GM12873 (cell line): ENCODE results near the gene TEX2.

Experiments
- TF ChIP-seq, protein P1 (sequence below): IDR thresholded peaks from 2 replicates; pipeline ENCODE4 v1.5.1; 2012; ENCODE audit warnings: low read depth, mild to moderate bottlenecking, moderate library complexity, low read length, control low read depth; ENCODE audit not compliant: insufficient read depth; ENCODE audit errors: missing control alignments

Gene TEX2

DNA sequence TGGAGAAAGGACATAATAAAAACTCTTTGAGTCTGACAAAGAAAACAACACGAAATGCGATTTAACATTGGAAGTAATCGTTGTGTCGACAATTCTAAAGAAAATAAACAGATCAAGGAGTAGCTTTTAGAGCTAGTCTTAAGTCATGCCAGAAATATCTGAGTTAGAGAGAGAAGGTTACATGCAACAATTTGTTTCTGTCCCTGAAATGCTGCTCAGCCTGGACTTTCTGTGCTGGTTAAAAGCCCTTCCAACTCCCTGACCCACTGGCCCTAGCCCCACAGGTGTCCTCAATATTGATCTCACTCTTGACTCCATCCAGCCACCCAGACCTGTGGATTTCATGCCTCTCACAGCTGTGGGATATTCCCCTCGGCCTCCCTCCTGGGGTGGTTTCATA, 33.2 kb upstream of the TEX2 start:
- TF ChIP-seq, protein P1, sequence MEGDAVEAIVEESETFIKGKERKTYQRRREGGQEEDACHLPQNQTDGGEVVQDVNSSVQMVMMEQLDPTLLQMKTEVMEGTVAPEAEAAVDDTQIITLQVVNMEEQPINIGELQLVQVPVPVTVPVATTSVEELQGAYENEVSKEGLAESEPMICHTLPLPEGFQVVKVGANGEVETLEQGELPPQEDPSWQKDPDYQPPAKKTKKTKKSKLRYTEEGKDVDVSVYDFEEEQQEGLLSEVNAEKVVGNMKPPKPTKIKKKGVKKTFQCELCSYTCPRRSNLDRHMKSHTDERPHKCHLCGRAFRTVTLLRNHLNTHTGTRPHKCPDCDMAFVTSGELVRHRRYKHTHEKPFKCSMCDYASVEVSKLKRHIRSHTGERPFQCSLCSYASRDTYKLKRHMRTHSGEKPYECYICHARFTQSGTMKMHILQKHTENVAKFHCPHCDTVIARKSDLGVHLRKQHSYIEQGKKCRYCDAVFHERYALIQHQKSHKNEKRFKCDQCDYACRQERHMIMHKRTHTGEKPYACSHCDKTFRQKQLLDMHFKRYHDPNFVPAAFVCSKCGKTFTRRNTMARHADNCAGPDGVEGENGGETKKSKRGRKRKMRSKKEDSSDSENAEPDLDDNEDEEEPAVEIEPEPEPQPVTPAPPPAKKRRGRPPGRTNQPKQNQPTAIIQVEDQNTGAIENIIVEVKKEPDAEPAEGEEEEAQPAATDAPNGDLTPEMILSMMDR: no peak

DNA sequence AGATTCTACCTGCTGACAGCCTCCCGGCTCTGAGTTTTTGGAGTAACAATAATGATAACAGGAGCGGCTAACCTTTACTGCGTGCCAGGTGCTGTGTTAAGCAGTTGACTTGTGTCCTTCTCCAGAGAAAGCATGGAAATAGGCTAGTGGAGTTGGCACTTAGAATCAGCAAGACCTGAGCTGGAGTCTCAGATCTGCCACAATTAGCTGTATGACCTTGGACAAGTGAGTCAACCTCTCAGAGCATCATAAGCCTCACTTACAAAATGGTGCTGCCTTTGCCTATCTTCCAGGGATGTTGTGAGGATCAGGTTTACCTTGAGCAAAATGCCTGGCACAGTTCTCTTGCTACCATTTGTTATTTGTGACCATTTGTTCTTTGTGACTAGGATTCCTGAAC, 32.1 kb upstream of the TEX2 start:
- TF ChIP-seq, protein P1: no peak

DNA sequence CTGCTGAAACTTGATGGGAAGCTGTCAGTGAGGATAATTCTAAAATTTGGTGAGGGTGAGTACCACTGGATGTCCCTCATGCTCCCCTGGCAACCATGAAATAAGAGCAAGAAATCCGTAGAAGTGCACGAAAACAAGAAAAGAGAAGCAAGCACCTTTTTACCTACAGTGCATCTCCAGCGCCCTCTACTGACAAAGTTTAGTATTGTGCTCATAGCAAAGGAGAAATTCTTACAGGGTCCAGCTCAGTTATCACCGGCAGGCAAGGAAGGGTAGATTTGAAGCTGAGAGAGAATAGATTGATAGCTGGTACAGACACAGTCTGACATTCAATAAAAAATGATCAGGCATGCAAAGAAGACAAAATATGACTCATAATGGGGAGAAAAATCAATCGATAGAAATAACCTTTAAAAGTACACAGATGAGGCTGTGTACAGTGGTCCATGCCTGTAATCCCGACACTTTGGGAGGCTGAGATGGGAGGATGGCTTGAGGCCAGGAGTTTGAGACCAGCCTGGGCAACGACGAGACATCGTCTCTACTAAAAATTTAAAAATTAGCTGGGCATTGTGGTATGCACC, 28.3 kb upstream of the TEX2 start:
- TF ChIP-seq, protein P1: peak; percentile 66

DNA sequence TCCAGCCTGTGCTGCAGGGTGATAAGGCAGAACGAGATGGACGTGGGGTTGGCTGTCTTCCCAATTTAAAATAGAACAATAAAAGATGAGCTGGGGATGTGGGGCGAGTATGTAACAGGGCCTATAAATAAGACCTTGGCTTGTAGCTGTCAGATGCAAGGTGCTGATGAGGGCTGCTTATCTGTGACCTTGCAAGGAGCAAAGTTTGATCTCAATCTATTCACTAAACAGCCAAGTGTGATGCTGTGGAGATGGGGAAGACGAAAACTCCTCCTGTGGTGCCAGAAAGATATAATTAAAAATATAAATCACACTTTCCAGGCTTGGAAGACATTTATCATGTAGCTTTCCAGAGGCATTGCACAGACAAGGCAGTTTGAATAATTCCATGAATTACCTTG, 26.7 kb upstream of the TEX2 start:
- TF ChIP-seq, protein P1: no peak

DNA sequence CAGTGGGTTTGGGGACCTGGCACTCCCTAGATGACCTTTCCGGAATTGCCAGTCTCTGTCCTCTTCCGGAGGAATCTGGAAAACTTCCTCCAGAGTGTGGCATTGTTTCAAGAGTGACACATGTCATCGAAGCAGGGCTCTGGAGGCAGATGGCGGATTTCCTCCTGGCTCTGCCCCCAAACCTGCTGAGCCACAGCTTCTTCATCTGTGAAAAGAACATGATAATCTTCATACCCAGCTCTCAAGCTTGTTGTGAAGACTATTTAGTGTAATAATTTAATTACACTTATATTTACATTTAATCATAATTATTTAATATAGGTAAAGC, 19.7 kb upstream of the TEX2 start:
- TF ChIP-seq, protein P1: no peak

DNA sequence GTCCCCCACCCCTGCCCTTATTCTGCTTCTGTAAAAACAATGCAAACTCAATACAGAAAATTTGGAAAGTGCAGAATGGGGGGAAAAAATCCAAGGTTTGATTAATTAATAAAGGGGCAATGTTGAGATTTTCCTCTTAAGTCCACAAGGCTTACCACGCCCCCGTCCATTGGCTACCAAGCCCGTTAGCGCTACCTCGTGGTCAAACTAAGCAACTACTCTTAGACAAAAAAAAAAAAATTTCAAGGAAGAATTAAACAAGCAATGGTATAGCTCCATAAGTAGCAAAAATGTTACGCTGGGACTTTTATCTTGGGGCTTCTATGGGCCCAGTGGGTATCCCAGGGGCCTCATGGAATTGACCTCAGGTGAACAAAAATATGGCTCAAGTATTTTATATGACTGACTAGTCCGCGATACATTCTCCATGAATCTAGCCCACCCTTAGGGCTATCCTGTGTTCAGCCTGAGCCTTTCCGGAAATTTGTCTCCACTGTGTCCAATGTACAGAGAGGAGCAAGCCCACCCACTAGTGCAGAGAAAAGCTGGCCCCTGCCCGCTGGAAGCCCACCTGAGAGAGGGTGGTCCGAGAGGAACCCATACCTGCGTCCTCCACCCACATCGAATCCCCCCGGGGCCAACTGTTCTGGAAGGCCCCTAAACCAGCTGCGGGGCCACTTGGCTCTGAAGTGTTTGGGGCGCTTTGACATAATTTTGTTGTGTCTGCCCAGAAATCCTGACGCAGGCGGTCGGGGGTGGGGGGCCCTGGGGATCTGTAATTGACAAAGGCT, 19.1 kb upstream of the TEX2 start:
- TF ChIP-seq, protein P1: peak; percentile 72

DNA sequence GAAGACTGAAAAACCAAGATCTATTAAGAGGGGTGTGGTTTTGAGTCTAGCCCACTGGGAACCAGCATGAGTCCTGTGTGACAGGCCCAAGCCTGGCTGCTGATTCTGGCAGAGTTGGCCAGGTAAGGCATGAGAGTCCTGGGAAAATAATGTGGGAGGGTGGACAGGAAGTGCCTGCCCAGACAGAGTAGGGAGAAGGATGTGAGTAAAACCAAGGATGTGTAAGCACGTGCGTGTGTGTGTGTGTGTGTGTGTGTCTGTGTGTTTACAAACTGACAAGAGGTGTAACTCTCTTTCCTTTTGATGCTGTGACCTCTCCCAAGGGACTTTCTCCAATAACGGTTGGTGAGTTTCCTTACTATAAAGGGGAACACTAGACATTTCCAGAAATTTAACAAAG, 15.6 kb upstream of the TEX2 start:
- TF ChIP-seq, protein P1: no peak
